K562 (cell line): ENCODE results near the gene YIF1A. TPM values are rescaled to one million over a fixed set of nuclear protein-coding genes. Genes with fewer than 3 reads are reported as not detected.

Experiments
- CBX2 ChIP-seq: fragments of 200-600 bp; sonication (generic); IDR thresholded peaks from one replicate; pipeline ENCODE4 v1.6.1; 2012; ENCODE audit warnings: mild to moderate bottlenecking, low read length, inconsistent platforms; ENCODE audit not compliant: insufficient read depth, poor library complexity, severe bottlenecking
- CCAR2 ChIP-seq: fragments of 200-400 bp; formaldehyde crosslinking; IDR thresholded peaks from 2 replicates; pipeline ENCODE4 v1.6.1; 2017; ENCODE audit warnings: mild to moderate bottlenecking, low read depth, low read length
- CHD1 ChIP-seq: fragments of 200-600 bp; sonication (generic); IDR thresholded peaks from one replicate; pipeline ENCODE4 v1.6.1; 2012; ENCODE audit warnings: mild to moderate bottlenecking, moderate library complexity, low read length, inconsistent platforms
- FOS ChIP-seq: IDR thresholded peaks from 3 replicates; pipeline ENCODE4 v1.6.1; 2011; ENCODE audit not compliant: insufficient read length; ENCODE audit errors: extremely low read depth
- IRF2 ChIP-seq: sonication (generic); formaldehyde crosslinking; IDR thresholded peaks from 2 replicates; pipeline ENCODE4 v1.8.1; 2022; ENCODE audit warnings: mild to moderate bottlenecking, missing genetic modification reagents
- KLF6 ChIP-seq: fragments of 250-450 bp; sonication (Bioruptor Pico); IDR thresholded peaks from 2 replicates; pipeline ENCODE4 v1.4.0; 2020; ENCODE audit warnings: mild to moderate bottlenecking, moderate library complexity, borderline replicate concordance
- PML ChIP-seq: IDR thresholded peaks from 2 replicates; pipeline ENCODE4 v1.6.1; 2012; ENCODE audit warnings: low read length, inconsistent platforms
- RBM15 ChIP-seq: fragments of 200-400 bp; formaldehyde crosslinking; IDR thresholded peaks from 2 replicates; pipeline ENCODE4 v1.6.1; 2018; ENCODE audit warnings: mild to moderate bottlenecking, low read length, moderate library complexity; ENCODE audit not compliant: insufficient read depth
- RNF219 ChIP-seq: fragments of 250-450 bp; sonication (Bioruptor Pico); IDR thresholded peaks from 2 replicates; pipeline ENCODE4 v1.5.0; 2022; ENCODE audit warnings: mild to moderate bottlenecking
- SAFB2 ChIP-seq: fragments of 200-400 bp; formaldehyde crosslinking; IDR thresholded peaks from 2 replicates; pipeline ENCODE4 v1.6.1; 2018; ENCODE audit warnings: borderline replicate concordance, low read length, low read depth, moderate library complexity; ENCODE audit not compliant: severe bottlenecking
- ZFP36 ChIP-seq: fragments of 150-350 bp; IDR thresholded peaks from 2 replicates; pipeline ENCODE4 v1.6.1; 2018; ENCODE audit warnings: low read length, low read depth; ENCODE audit not compliant: partially characterized antibody
- ZKSCAN3 ChIP-seq: fragments of 250-450 bp; sonication (Bioruptor Pico); IDR thresholded peaks from 2 replicates; pipeline ENCODE4 v1.4.0; 2020
- ZNF318 ChIP-seq, 2 experiments: fragments of 450-650 bp; IDR thresholded peaks; 2 replicates each; pipeline ENCODE4 v1.6.1; 2016; ENCODE audit warnings: mild to moderate bottlenecking in 2 of 2, borderline replicate concordance in 1 of 2, low read depth in 1 of 2, moderate library complexity in 1 of 2
- polyA plus RNA-seq, 8 experiments: library from polyadenylated mRNA; depleted of rRNA in 4 of 8; stranded (reverse) in 5 of 8; unstranded in 3 of 8; fragments of >200 nt; fragmentation: Nextera tagmentation in 2 of 8; fragmentation: Illumina TruSeq in 1 of 8; extraction: Ambion mirVana in 2 of 8; extraction: Trizol in 1 of 8; gene quantifications; 2 replicates each; pipeline versions ENCODE4 v1.2.1 to v1.2.3, GENCODE V29; 2011 to 2014; ENCODE audit warnings: inconsistent platforms in 1 of 8, missing spikeins in 1 of 8
- total RNA-seq, 7 experiments: library from RNA; depleted of rRNA in 6 of 7; stranded (reverse); fragments of >200 nt in 6 of 7; fragmentation: Illumina TruSeq in 2 of 7; extraction: Trizol in 2 of 7; gene quantifications; 2 replicates each; pipeline versions ENCODE4 v1.2.1 to v1.2.3, GENCODE V29; 2011 to 2021; ENCODE audit warnings: low replicate concordance in 1 of 7
- TF ChIP-seq, protein P1 (sequence below): fragments of 450-650 bp; IDR thresholded peaks from one replicate; pipeline ENCODE4 v1.6.1; 2018; ENCODE audit warnings: mild to moderate bottlenecking, moderate library complexity; ENCODE audit not compliant: partially characterized antibody

The YIF1A gene
- total and polyA plus RNA-seq, 9 of the 15 experiments (the other 6 are each of a cell fraction or from before 2014, with no cell fraction given), result 8.6 to 121 (median 77.2) TPM

DNA sequence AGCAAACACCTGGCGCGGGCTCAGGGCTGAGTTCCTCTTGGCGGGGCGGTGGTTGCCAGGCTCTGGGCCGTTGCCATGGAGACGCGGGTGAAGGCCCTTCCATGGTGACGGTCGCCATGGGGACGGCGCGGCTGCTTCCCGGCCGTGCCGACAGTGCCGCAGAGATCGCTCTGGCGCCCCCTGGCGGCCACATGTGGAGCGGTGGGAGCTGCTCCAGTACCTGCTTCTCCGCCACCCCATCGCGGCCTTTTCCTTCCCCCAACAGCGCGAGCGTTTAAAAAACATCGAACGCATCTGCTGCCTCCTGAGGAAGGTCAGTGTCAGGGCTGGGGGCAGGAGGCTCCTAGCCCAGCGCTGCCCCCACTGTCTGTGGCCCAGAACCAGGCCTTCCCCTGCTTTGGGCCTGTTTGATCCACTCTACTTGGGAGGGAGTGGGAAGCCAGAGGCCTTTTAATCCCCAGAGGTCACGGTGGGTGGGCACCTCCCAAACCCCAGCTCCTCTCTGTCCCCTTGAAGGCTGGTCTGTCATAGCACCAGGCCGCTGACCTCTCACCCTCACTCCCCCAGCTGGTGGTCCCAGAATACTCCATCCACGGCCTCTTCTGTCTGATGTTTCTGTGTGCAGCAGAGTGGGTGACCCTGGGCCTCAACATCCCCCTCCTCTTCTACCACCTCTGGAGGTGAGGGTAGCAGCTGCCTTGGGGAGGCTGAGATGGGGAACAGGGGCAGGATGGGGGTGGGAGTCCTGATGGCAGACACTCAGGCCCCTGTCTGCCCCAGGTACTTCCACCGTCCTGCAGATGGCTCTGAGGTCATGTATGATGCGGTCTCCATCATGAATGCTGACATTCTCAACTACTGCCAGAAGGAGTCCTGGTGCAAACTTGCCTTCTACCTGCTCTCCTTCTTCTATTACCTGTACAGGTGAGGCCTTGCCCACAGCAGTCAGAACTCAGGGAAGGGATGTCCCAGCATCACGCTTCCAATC lies 6.2 kb downstream of the YIF1A start (continued):
- no peak for TF ChIP-seq ZNF318 (IDR thresholded peaks at IDR 0.05; ENCODE audit: borderline replicate concordance in 1 of 2, low read depth in 1 of 2)
- no peak for TF ChIP-seq ZKSCAN3 (CRISPR knock-in tag)
- 0 out of 2 replicates have a peak, but pooled peaks have one; percentile 13 for TF ChIP-seq PML
- no peak for TF ChIP-seq CHD1
- TF ChIP-seq SAFB2, result no peak
- TF ChIP-seq RNF219, result no peak
- no peak for TF ChIP-seq RBM15
- TF ChIP-seq KLF6, result no peak
- TF ChIP-seq CBX2, result no peak
- TF ChIP-seq, protein P1, sequence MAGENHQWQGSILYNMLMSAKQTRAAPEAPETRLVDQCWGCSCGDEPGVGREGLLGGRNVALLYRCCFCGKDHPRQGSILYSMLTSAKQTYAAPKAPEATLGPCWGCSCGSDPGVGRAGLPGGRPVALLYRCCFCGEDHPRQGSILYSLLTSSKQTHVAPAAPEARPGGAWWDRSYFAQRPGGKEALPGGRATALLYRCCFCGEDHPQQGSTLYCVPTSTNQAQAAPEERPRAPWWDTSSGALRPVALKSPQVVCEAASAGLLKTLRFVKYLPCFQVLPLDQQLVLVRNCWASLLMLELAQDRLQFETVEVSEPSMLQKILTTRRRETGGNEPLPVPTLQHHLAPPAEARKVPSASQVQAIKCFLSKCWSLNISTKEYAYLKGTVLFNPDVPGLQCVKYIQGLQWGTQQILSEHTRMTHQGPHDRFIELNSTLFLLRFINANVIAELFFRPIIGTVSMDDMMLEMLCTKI, result no peak
- no peak for TF ChIP-seq IRF2 (CRISPR knock-in tag)
- TF ChIP-seq CCAR2, result no peak
- no peak for TF ChIP-seq ZFP36
- TF ChIP-seq FOS, result no peak
